Fibroblast of the conjunctiva (primary cell): ENCODE measurements around the gene SYT14.
A peak's percentile ranks its signal among the peaks of the same experiment; 100 is the strongest.
"Not testable (repeated sequence)": the region's sequence is repeated elsewhere in the genome, so short reads cannot be mapped to it uniquely, and the experiment has no call there.

Experiments
- DNase-seq: peaks from one replicate; pipeline ENCODE4 v3.0.0-alpha.2; 2010; ENCODE audit warnings: low read depth

The SYT14 gene

DNA sequence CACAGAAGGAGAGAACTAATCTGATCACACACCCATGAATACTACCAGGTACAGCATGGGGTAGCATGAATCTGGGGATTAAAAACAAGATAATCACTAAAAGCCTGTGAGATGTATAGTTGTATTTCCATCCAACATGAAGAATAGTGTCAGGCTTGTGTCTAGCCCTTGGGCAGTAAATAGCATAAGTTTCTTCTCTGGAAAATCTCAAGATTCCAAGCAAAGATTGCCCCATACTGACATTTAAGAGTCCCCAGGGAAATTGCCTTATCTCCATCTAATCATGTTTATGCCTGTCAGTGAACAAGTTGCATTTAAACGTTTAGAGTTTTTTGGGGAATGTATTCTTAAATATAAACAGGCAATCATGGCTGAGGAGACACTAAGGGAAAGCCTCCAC is 185.4 kb downstream of the SYT14 start:
- DNase-seq, result no peak

DNA sequence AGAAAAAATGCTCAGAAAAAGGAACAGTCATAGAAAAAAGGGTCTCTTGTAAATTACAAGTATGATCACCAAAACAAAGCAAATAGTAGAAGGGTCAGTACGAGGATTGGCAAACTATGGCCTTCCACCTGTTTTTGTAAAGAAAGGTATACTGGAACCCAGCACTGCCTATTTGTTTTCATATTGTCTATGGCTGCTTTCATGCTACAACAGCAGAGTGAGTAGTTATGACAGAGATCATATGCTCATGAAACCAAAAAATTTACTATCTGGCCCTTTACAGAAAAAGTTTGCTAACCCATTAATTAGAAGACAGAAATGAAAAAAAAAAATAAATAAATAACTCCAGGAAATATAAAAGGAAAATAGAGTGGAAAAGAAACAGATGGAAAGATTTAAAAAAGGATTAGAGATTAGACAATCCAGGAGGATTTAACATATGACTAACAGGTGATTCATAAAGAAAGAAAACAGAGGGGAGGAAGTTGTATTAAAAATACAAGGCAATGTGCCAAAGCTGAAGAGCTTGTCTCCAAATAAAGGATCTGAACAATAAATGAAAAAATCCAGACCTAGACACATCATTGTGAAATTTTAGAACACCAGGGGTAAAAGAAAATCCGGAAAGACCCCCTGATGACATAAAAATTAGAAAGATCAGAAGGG is 186.0 kb downstream of the SYT14 start:
- DNase-seq, result peak; percentile 32

DNA sequence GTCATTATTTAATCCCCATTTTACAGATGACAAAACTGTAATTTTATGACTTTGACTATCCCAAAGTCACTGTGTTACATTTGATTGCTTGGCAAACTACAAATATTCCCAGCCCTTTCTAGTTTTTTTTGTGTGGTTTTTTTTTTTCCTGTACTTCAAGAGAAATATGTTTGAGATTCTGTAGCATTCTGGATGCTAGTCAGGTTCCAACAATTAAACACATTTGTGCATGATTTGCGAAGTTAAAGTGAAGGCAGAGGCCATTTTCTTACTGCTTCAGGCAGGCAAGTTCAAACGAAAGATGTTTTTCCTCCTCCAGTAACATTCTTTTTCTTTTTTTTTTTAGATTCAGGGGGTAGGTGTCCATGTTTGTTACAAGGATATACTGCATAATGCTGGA is 186.7 kb downstream of the SYT14 start:
- no peak for DNase-seq

DNA sequence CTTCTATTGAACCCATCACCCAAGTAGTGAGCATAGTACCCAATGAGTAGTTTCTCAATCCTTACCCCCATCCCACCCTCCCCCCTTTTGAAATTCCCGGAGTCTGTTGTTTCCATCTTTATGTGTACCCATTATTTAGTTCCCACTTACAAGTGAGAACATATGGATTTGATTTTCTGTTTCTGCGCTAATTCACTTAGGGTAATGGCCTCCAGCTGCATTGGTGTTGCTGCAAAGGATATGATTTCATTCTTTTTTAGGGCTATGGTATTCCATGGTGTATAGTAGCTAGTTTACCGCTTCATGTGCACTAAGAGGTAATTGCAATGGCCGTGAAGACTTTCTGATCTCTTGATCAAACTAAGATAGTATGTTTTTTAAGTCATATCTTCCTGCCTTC is 187.1 kb downstream of the SYT14 start:
- DNase-seq, result peak; percentile 42

DNA sequence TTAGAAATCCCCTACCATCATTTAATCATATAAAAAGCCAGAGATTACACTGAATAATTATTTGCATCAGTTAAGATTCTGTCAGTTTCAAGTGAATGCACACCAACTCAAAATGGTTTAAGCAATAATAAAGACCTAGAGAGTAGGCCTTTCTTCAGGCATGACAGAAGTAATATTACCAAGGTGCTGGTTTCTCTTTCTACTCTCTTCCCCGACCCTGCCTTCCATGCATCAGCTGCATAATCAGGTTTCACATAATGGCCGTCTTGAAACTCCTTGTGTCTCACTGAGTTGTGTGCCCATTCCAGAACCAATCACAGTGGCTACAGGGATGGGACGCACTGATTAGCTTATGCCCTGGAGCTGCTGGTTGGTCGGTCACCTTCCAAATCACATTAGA is 191.1 kb downstream of the SYT14 start:
- no peak for DNase-seq

DNA sequence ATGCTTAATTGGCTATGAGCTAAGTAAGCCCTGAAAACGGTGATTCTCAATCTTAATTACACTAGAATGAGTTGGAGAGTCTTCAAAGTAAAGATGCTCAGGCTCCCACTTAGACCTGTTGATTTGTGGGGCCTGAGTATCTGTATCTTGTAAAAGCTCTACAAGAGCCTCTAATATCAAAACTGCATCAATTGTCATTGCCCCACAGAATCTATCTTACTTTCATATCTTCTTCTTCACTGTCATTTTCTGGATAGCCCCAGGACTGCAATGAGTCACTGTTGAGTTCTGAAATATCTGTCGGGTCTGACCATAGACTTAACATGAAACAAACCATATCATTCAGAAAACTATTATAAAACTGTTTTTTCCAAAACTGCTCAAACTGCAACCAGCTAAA is 191.7 kb downstream of the SYT14 start:
- DNase-seq, result no peak

DNA sequence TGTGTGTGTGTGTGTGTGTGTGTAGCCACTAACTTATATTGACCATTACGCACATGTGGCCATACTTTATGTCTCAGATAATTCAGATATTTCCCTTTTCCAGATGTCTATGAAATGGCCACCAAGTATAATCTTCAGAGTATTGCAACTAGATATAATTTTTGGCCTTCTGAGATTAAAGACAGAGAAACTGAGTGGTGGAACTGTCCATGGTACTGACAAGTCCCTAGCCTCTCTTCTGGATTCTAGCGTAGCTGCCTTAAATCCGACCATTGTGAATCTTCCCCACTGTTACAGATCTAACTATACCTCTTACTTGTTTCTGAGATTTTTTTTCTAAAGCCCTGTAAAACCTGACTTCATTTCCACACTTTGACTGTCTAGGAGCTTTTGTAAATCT is 194.6 kb downstream of the SYT14 start:
- peak; percentile 13 for DNase-seq

DNA sequence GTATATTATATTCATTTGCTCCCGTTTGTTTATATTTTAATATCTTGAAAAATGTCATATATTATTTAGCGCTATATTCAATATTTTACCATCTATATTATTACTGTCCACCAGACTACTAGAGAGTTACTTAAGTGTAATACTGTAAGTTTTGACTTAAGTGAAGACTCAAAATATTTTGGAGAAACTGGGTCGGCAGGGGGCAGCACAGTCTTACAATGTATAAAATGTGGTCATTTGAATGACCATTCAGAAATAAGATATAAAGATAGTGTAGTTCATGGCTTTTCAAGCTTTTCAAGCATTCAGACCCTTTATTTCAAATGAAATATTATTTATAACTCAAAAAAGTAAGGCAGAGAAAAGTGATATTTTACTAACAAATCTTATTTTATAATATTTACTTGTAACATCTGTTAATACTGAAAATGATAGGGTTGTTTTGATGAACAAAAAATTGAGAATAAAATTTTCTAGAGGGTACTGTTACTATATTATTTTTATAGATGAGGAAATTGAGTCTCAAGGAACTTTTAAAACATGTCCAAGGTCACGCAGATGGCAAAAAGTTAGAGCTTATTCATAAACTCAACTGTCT is 205.5 kb downstream of the SYT14 start:
- peak; percentile 66 for DNase-seq

DNA sequence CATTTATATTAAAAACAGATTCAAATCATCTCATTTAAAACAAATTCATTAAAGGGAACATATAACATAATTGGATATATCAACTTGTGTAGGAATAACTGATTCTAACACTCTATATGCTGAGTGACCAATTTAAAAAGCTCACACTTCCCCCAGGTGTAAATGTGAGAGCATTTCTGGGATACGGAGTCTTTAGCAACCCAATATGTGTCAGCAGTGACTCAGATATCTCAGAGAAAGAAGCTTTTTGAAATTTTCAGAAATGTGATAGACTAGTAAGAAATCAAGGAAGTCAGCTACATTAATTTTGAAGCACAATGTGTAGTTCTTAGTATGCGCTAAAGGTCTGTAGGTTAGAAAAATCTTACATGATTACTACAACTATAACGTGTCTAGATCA is 206.7 kb downstream of the SYT14 start:
- no peak for DNase-seq

DNA sequence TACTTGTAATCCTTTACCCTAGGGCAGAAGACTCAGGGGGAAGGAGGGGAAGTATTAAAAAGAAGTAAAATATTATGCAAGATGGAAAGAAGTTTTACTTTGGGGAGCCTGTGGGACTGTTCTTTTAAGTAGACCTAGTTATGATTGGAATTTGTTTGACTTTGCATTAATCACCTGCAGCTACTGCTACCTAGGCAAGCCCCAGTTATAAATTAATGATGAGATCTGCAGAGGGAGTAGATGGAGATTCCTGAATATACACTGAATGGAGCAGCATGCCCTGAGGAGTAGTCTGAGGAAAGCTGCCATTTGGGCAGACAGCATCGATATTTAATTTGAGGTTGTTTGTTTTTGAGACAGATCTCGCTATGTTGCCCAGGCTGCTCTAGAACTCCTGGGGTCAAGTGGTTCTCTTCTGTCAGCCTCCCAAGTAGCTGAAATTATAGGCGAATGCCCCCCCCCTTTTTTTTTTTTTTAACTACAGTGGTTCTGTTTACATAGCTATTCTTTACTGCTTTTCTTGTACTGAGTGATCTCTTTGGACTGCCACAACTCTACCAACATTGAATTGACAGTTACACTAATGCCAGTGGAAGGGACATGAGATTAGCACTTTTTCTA is 213.1 kb downstream of the SYT14 start:
- DNase-seq, result no peak

DNA sequence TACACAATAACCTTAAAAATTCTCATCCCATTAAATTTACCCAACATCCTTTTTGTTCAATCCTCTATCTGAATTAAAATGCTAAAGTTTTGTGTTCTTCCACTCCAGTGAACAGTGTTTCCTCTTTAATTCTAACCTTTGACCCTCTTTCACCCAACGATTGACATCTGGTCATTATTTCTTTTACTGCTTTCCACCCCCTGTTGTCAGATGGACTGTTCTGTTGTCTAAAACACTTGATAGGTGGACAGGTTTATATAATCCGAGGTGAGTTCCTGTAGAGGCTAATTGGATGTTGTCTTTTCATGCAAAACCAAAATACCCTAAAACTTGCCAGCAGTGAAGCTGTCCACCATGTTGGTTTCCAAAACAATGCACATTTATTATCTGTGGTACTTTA is 221.2 kb downstream of the SYT14 start:
- DNase-seq, result no peak

DNA sequence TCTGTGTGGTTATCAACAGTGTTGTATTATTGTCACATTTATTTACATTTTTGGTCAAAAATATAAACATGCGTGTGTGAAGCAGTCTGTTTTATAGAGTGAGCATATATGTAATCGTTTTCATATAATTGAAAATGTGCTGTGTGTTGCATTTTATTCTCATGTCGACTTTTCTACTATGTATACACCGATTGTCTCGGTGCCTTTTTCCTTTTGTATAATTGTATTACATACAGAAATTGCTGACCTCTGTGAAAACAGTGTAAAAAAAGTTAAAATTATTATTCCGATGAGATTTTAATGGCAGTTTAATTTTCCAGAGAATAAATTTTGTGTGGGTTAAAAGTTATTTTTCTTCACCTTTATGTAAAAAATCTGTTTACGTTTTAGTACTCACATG is 232.2 kb downstream of the SYT14 start:
- DNase-seq, result no peak

DNA sequence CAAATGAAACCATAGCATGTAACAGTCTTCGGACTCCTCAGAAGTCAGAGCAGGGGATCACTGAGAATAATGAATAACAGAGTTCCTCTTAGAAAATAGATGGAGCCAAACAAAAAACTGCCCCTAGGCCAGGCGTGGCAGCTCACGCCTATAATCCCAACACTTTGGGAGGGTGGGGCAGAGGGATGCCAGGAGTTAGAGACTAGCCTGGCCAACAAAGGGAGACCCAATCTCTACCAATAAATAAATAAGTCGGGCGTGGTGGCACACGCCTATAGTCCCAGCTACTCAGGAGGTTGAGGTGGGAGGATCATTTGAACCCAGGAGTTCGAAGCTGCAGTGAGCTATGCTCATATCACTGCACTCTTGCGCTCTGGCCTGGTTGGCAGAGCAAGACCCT is 236.1 kb downstream of the SYT14 start:
- no peak for DNase-seq

DNA sequence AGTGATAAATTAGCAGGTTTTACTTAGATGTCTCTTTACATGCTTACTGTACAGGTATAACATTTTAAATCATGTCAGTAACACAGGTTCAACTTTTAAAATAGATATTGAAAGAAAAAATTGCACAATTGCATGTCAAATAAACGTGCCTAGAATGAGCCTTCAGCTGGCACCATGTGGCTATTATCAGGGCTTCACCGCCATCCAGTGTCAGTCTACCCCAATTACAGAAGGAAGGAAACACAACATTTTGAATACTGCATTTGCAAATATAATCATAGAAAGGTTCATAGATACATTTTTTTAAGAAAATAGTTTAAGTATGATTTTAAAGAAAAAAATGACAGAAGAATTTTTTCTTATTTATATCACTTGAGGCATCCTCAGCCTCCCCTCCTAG is 247.0 kb downstream of the SYT14 start:
- DNase-seq, result no peak

DNA sequence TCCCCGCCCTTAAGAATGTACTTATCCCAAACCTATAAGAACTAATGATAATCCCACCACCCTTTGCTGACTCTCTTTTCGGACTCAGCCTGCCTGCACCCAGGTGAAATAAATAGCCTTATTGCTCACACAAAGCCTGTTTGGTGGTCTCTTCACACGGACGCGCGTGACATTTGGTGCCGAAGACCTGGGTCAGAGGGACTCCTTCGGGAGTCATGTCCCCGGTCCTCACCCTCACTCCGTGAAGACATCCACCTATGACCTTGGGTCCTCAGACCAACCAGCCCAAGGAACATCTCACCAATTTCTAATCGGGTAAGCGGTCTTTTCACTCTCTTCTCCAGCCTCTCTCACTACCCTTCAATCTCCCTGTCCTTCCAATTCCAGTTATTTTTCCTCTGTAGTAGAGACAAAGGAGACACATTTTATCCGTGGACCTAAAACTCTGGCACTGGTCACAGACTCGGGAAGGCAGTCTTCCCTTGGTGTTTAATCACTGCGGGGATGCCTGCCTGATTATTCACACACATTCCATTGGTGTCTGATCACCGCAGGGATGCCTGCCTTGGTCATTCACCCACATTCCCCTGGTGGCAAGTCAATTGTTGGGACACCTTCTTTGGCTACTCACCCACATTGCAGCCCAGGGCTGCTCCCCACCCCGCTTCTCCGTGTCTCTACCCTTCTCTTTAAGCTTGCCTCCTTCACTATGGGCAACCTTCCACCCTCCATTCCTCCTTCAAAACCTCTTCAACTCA is 250.0 kb downstream of the SYT14 start:
- not testable (repeated sequence) for DNase-seq

DNA sequence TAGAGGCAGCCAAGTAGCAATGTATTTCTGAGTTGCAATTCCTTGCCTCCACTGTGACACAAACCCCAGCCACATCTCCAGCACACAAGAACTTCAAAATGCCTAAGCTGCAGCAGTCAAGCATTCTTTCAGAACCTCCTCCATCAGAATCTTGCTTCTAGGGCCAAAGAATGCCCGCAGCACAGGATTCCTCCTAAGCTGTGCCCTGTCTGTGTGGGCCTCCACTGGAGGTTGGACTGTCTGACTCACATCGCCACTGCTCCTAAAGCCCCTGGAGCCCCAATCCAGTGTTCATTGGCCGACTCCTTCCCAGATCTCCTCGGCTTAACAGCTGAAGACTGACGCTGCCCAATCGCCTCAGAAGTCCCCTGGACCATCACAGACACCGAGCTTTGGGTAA is 251.4 kb downstream of the SYT14 start:
- no peak for DNase-seq

DNA sequence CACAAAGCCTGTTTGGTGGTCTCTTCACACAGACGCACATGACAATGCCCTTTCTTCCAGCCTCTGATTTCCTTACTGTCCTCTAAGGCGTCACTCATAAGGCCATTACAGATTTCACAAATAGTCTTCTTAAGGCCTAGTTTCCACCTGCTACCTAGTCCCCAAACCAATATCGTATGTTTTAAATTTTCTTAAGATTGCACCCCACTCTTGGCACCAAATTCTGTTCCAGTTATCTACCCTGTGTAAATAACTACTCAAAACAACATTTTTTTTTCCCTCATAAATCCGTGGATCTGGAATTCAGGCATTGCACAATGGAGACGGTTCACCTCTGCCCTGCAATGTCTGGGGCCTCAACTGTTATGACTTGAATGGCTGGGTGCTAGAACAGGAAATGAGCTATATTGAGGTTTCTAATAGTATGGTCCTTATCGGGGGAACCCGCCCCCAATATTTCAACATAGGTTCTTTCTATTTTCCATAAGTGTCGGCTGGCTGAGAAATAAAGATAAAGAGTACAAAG is 257.7 kb downstream of the SYT14 start:
- no peak for DNase-seq

DNA sequence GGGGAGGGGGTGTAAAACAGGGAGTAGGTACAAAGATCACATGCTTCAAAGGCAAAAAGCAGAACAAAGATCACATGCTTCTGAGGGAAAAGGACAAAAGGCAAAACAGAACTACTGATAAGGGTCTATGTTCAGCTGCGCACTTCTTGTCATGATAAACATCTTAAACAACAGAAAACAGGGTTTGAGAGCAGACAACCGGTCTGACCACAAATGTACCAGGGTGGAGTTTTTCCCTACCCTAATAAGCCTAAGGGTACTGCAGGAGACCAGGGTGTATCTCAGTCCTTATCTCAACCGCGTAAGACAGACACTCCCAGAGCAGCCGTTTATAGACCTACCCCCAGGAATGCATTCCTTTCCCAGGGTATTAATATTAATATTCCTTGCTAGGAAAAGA is 258.2 kb downstream of the SYT14 start:
- DNase-seq, result not testable (repeated sequence)

DNA sequence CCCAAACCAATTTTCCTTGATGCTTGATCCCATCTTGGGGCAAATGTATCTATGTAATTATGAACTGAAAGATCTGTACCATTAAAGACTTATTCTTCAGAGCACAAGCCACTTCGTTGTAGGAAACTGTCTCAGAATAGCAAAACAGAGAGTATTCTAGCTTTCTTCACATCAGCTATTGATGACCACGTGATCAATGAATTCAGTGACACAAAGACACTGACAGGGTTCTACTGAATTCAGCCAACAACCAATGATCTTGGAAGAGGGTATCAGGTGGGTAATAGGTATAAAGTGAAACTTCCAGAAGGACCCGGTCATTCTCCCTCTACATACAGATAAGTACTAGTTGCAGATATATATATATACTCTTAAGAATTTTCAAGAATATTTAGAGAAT is 260.8 kb downstream of the SYT14 start:
- DNase-seq, result no peak

DNA sequence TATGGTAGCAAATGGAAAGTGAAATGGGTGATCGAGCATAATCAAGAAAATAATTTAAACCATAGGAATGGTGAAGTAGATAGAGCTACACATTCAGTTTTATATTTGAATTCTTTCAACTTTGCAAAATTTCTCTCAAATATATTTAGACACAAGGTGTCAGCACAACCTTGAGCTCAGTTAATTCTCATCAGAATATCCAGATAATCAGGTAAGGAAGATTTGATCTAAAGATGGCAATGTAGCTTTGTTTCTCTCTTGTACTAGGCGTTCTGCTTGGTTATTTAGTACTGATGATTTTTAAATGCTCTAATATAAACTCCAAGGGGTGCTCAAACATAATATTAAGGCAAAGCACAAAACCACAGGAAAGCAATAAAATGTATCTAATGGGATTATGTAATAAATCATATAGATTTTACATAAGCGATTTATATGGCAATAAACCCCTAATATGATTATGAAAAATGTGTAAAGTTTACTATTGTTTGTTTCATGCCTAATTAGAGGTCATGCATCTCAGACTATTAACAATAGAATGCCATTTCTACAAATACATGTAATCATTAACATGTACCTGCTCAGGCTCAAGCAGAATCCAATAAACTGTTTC is 262.2 kb downstream of the SYT14 start:
- DNase-seq, result no peak

DNA sequence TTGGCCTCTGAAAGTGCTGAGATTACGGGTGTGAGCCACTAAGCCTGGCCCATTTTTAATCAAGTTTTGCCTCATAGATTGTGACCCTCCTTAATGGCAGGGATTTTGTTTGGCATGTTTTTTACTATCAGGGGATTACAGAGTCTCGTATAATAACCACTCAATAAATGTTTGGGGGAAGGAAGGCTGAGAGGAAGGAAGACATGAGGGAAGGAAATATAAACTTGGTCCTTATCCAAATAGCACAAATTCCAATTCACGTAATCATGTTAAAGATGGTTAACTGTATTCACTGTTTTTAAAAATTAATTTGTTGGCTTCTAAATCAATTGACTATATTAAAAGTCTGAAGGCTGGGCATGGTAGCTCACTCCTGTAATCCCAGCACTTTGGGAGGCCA is 263.7 kb downstream of the SYT14 start:
- DNase-seq, result no peak
